Fibroblast of upper back skin (primary cell): ENCODE results near the gene ROBO3.

ENCODE experiments used
- DNase-seq: peaks from one replicate; pipeline ENCODE4 v3.0.0-alpha.2; 2013

Gene ROBO3

DNA sequence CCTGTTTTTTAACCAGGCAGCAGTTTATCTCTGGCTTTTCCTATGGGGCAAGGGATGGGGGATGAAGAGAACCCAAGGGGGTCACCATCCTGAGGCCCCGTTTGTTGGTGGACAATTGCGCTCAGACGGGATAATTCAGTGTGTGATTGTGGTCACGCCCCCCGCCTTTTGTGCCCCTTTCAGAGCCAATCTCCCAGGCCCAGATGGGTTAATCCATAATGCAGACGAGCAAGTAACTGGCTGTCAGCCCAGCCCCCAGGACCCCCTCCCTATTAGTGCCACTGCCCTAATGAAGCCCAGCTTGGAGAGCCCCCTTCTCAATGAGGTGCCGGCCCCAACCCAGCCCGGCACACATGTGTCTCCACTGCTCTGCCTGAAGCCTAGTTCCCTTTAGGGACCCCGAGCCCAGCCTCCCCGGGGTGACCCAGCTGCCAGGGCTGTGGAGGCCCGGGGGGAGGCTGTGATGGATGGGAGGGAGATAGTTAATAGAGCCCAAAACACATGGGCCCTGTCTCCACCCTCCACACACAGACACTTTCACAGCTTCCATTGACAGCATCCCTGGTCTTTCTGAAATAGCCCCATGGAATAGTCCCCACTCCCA lies 19.1 kb upstream of the ROBO3 start:
- no peak for DNase-seq

DNA sequence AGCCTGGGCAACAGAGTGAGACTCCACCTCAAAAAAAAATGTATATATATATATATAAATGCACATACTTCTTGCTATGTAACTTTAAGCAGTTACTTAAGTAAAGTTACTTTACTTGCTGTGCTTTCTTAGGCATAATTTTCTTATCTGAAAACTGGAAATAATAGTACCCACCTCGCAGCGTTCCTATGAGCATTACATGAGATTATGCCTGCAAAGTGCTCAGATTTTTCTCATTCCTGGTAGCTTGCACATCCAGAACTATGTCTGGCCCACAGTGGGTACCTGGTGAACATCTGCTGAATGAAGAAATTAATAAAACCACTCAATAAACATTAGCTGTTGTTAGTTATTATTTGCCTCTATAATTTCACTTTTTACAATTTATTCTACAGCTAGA lies 6.1 kb upstream of the ROBO3 start:
- DNase-seq = no peak

DNA sequence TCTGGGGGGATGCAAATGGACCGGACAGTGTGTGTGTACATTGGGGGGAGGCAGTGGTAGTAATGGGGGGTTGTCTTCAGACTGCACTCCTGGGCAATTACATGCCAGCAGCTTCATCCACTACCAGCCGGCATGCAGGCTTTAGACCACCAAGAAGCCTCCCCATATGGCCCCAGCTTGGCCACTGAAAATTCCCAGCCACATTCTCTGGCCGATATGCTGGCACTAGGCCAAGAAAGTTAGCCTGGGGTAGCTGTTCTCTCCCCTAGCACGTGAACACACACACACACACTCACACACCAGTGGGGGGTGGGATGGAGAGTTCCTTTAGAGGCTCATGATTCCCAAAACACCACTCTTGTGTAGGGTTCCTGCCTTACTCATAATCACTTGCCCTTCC lies 3.6 kb upstream of the ROBO3 start:
- no peak for DNase-seq

DNA sequence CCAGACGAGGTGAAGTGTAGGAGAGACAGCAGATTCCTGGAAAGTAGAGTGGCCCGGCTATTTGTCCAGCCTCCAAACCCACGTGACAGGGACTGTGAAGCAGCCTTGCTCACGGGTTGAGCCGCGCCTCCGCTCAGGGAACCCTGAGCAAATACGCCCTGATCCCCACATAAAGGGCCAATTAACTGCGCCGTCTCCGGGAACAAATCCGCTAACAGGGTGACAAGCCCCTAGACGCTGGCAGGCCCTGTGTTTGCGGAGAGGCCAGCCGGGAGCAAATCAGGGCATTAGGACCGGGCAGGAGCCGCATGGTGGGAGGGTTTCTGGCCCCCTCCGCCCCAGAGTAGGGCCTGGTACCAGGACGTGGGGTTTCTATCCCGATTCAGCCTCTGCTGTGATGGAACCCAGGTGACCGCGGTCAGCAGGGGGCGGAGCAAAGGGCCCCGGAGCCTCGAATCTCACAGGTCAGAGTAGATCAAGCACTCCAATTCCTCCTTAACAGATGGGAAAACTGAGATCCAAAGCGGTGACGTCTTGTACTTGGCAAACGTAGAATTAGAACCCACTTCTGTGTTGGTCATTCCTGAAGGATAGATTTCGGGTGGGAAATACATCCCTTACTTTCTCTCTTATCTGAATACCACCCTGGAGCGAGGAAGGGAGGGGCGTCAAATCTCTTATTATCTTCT lies 2.0 kb upstream of the ROBO3 start:
- no peak for DNase-seq

DNA sequence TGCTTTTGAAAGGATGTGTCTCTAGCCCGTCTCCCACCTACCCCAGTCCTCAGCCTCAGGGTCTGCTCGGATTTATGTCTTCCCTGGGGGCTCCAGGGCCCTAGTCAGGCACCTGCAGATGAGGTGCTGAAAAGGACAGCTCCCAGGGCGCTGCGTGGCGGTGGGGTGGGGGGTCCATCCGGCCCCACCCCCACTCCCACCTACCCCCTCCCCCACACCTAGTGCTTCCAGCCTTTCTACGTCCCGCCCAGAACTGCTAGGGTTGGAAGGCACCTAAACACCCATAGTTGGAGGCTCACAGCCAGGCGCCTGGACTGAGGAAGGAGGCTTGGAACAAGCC lies 1.4 kb upstream of the ROBO3 start:
- DNase-seq = no peak

DNA sequence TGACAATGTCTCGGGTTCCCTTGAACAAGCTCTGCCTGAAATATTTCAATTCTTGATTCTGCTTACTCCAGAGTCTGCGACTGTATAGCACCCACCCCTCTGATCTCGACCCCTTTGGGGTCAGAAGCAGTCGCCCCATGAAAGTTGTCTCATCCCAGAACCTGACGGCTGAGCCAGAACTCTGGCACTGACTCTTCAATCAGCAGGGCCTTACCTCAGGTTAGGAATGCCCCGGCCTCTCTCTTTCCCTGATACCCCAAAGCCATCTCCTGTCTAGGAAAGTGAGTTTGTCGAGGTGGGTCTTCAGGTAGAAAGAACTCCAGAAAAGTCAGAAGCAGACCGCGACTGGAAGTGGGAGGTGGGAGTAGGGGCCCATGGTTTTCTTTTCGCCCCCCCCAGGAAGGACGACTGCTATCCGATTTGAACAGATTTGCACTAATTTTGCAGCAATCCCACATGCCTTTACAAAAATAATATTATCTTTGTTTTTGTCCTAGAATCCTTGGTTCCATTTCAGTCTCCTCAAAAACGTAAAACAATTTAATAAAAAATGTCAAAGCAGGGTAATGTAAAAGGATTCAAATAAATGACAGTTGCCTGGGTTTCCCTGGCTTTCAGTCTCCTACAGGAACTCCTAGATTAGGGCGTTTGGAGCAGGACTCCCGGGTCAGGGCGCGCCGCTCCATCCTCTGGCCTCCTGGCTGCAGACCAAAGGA lies 898 bp upstream of the ROBO3 start:
- no peak for DNase-seq

DNA sequence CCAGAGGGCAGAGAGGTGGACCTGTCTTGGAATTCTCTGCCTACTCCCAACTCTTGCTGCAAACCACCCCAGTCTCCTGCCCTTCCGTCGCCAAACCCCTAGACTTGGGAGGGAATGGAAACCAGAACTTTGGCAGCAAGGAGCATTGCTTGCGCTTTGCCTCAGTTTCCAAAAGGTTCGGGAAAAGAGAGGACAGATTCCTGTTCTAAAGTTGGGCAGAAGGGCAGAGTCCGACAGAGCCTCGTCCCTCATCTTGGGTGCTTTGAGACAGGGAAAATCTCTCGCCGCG lies 396 bp upstream of the ROBO3 start:
- DNase-seq = no peak

DNA sequence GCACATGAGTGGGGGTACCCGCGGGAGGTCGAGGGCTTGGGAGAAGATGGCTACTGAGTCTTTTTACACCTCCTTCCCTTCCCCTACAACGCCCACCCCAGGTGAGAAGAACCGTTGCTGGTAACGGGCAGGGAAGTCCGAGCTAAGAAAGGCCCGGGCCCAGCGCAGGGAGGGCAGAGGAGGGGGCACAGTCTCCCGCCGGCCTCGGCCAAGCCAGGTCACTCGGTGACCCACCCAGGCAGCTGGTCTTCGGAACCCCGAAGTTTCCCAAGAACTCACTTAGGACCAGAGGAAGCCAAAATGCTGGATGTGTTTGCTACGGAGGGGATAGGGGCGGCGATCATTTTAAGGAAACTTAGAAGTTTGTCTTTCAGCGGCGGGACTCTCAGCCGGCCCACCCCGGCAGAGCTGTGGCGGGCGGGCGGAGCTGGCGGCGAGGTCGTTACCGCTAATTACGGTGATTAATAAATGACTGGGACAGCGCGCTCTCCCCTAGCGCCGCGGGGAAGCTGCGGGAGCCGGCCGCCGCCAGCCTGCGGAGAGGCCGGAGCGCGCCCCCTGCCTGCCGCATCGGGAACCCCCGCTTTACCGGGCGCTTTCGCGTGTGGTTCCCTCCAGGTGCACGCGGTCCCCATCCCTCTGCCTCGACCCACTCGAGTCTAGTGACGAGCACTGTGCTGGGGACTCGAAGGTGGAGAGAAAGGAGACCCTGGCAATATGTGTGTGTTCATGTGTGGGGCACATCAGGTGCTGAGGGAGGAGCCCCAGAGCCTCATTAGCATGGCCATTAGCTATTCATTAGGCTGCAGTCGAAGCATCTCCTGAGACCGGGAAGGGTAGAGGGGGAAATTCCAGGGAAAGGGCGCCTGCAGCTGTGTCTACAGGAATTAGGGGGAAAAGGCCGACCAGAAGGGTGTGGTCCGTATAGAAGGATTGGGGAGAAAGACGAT lies 945 bp downstream of the ROBO3 start:
- no peak for DNase-seq

DNA sequence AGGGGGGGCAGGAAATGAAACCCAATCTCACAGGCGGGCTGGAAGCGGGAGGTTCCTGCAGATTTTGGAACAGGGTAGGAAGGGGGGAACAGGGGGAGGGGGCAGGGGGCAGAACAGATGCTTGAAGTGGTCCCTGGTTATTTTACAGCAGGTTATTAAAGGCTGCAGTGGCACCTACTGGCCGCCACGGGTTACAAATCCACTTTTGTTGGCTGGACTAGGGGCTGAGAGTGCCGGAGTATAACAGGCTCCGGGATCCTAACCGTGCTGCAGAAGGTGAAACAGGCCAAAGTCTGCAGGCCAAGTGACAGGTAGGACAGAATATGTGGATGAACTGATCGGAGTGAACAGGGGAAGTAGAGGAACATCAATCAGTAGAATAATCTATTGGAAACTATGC lies 2.5 kb downstream of the ROBO3 start:
- peak; percentile 24 for DNase-seq

DNA sequence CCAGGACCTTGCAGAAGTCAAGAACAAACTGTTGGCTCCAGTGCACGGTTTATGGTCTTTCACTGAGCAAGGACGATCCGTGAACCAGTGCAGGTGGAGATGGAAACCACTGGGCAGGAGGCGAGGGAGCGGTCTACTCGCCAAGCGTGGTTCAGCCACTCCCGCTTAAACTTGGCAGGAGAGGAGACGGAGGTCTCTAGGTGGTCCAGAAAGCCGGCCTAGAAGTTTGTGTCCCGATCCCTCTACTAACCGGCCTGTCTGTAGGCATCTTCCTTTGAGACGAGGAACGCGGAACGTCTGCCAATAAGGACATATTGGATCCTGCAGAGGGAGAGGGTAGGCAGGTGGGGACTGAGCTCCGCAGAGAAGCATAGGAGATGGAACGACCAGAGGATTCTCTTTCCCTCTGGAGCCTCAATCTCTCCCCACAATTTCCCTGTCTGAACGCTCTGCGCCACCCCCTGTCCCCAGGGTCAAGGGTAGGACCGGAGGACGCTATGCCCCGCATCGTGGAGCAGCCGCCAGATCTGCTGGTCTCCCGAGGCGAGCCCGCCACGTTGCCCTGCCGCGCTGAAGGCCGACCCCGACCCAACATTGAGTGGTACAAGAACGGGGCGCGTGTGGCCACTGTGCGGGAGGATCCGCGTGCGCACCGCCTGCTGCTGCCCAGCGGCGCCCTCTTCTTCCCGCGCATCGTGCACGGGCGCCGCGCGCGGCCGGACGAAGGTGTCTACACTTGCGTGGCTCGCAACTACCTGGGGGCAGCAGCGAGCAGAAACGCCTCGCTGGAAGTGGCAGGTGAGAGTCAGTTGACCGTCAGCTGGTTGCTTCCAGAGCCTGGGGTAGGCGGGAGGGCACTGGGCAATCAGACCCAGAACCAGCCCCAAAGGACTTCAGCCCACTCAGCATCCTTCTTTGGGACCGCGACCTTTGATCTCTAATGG lies 3.4 kb downstream of the ROBO3 start:
- DNase-seq = no peak

DNA sequence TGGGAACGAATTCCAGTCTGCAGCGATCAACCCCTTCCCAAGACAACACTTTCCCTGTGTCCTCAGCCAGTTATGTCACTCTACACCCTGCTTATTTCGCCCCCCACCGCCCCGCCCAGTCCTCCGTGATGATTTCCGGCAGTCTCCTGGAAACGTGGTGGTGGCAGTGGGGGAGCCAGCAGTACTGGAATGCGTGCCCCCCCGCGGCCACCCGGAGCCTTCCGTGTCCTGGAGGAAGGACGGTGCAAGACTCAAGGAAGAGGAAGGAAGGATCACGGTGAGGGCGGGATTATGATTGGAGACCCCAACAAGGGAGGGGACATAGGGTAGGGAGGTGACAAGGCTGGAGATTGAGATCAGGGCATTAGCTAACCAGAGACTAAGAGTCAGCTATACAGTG lies 4.1 kb downstream of the ROBO3 start:
- no peak for DNase-seq

DNA sequence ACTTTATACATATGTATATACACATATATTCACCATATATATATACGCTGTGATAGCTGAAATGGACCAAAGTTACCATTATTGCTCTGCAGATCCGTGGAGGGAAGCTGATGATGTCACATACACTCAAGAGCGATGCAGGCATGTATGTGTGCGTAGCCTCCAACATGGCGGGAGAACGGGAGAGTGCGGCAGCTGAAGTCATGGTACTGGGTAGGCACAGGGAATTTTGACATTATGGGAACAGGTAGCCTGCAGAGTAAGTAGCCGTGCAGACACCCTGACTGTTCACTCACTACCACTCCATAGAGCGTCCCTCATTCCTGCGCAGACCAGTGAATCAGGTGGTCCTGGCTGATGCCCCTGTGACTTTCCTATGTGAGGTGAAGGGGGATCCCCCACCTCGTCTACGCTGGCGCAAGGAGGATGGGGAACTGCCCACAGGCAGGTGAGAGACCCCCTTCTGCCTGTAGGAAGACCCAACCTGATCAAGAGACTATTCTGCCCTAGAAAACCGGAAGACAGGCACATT lies 4.7 kb downstream of the ROBO3 start:
- no peak for DNase-seq

DNA sequence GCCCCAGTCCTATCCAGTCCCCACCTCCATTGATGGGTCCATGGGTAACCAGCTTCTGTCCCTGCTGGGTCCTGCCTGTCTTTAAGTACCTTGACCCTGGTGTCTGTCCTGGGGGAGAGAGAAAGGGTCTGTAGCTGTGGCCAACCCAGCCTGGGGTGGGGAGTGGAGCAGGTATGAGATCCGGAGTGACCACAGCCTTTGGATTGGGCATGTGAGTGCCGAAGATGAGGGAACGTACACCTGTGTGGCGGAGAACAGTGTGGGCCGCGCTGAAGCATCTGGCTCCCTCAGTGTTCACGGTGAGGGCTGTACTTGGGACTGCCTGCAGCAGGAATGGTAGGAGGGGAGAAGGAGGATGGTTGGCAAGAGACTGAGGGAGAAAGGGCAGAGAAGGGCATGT lies 5.2 kb downstream of the ROBO3 start:
- DNase-seq = no peak

DNA sequence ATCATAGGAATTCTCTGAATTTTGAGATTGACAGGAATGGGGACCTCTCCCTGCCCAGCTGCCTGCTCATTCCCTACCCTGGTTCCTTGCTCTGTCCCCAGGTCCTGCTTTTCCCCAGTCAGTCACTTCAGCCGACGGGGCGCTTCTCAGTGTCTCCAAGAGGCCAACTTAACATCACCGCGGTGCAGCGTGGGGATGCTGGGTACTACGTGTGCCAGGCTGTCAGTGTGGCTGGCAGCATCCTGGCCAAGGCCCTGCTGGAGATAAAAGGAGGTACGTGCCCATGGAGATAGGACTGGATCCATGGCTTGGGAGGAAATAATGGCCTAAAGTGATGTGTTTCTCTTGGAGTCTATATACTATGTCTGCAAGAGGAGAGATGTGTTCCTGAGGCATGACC lies 7.0 kb downstream of the ROBO3 start:
- DNase-seq = no peak

DNA sequence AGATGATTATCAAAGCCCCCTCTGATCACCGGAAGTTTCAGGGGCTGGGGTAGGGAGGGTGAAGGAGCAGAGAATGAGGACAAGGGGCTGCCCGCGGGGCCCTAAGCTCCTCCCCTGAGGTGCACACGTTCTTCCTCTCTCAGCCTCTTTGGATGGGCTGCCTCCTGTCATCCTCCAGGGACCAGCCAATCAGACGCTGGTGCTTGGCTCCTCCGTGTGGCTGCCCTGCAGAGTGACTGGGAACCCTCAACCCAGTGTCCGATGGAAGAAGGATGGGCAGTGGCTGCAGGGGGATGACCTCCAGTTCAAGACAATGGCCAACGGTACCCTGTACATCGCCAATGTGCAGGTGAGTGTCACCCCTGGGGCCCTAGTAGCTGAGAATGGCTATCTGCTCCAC lies 7.5 kb downstream of the ROBO3 start:
- no peak for DNase-seq

DNA sequence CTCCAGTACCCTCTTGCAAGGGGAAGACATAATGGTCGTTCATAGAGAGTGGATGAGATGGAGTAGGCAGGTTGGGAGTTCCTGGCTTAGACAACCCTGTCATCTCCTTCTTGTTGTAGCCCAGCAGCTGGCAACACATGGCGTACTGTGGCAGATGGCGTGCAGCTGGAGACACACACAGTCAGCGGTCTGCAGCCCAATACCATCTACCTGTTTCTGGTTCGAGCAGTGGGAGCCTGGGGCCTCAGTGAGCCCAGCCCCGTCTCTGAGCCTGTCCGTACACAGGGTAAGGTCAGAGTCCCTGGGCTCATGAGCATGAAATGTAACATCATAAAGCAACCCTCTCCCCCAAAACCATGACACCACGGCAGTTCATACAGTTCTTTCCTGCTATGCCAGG lies 8.7 kb downstream of the ROBO3 start:
- DNase-seq = no peak

DNA sequence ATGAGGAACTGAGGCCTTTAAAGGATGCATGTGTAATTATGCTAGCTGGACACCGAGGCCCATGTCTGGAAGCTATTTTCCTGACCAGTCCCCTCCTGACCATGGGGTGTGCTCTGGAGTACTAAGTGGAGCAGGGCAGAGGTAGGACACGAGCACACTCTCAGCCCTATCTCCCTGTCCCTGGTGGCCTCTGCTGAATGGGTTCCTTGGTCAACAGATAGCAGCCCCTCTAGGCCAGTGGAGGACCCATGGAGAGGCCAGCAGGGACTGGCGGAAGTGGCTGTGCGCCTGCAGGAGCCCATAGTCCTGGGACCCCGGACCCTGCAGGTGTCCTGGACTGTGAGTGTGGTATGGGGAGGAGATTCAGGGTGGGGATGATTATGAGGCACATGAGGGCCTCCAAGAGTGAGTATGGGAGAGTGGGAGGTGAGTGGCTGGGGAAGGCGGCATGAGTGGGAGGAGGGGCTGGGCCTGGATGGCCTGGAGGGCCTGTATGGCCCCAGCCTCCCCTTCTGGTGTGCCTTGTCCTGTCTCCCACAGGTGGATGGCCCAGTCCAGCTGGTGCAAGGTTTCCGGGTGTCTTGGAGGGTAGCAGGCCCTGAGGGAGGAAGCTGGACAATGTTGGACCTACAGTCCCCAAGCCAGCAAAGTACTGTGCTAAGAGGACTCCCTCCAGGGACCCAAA lies 9.5 kb downstream of the ROBO3 start:
- no peak for DNase-seq

DNA sequence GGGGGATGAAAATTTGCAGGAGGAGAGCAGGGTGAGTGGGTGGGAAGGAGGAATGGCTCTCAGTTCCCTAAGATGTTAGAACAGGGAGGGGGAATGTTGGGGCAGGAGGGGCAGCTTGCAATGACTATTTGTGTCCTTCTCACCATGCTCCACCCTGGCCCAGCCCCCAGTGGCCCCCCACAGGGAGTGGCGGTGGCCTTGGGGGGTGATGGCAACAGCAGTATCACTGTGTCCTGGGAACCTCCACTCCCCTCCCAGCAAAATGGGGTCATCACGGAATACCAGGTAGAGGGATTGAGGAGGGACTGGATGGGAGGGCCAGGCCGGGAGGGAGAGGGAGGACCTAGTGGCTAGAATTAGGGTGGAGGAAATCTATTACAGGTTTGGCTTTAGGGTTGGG lies 10.2 kb downstream of the ROBO3 start:
- DNase-seq = no peak

DNA sequence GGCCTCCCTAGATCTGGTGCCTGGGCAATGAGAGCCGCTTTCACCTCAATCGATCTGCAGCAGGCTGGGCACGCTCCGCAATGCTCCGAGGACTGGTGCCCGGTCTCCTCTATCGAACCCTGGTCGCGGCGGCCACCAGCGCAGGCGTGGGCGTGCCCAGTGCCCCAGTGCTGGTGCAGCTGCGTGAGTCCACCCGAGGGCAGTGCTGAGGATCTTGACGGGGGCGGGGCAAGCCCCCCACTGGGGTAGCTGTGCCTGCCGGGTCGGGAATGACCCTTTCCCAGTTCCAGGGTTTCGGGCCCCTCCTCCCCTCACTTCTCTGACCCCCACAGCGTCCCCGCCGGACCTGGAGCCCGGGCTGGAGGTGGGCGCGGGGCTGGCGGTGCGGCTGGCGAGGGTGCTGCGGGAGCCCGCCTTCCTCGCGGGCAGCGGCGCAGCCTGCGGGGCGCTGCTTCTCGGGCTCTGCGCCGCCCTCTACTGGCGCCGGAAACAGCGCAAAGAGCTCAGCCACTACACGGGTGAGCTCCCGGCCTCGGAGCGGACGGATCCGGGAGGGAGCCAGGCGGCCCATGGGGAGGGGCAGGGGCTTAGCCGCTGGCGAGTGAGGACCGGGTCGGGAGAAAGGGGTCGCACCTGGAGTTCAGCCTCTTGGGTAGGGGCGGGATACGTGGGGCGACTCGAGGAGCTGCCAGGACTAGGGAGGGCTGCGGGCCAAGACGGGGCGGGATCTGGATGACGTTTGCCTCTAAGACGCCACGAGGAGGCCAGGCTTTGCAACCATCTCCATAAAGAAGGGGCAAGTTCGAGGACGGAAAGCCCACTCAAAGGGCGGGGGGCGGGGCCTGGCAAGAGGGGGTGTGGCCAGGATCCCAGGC lies 10.9 kb downstream of the ROBO3 start:
- peak; percentile 96 for DNase-seq

DNA sequence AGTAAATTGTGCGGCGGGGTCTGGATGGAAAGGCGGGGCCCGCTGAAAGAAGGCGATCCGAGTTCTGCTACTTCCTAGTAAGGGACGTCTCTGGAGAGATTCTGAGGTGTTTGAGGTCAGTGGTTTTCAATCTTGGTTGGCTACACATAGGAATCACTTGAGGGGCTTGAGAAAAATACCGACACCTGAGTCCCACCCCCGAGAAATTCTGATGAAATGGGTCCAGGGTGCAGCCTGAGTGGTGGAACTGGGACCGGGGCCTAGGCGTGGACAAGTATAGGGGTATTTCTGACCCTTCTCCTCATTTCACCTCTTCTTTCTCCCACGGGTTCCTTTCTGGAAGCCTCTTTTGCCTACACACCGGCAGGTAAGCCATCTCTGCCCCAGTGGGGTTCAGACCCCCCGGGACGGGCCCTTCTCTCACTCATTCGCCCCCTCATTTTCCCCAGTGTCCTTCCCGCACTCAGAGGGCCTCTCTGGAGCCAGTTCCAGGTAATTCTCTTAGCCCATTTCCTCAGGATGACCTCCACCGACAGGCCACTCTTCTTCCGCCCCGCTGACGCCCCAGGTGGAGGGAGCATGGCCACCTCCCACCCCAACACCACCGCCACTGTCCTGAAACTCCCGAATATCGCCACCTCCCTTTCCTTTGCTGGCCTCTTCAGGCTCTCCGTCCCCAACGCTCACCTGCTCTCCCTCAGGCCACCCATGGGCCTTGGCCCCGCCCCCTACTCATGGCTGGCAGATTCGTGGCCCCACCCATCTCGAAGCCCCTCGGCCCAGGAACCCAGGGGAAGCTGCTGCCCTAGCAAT lies 11.8 kb downstream of the ROBO3 start:
- DNase-seq = no peak
